Inferior parietal cortex (tissue), 1 donor: Measurements from ENCODE around the gene SZT2.

ENCODE experiments used
- DNase-seq: peaks from one replicate; pipeline ENCODE4 v3.0.0-alpha.2; 2016; ENCODE audit errors: extremely low spot score

SZT2 gene

GRCh38 chr1:43423672-43424550 lies 34.2 kb downstream of the SZT2 start:
- DNase-seq, result no peak

GRCh38 chr1:43425045-43425444 lies 35.3 kb downstream of the SZT2 start:
- DNase-seq, result no peak

GRCh38 chr1:43426221-43426620 lies 36.5 kb downstream of the SZT2 start:
- no peak for DNase-seq

GRCh38 chr1:43427524-43427923 lies 37.8 kb downstream of the SZT2 start:
- DNase-seq, result no peak

GRCh38 chr1:43427941-43428340 lies 38.2 kb downstream of the SZT2 start:
- DNase-seq, result no peak

GRCh38 chr1:43430831-43431230 lies 41.1 kb downstream of the SZT2 start:
- DNase-seq, result no peak

GRCh38 chr1:43431676-43432075 lies 42.0 kb downstream of the SZT2 start:
- DNase-seq, result no peak

- DNase-seq, result no peak
These were observed 42.6 kb downstream of the SZT2 start for GRCh38 chr1:43432171-43432860.

- no peak for DNase-seq
These were observed 43.2 kb downstream of the SZT2 start for GRCh38 chr1:43432907-43433306.

- DNase-seq, result no peak
These were observed 44.6 kb downstream of the SZT2 start for GRCh38 chr1:43434256-43434655.

- peak; percentile 13 for DNase-seq
These were observed 45.7 kb downstream of the SZT2 start for GRCh38 chr1:43435146-43436145.

- DNase-seq, result no peak
These were observed 46.7 kb downstream of the SZT2 start for GRCh38 chr1:43436371-43436770.

- no peak for DNase-seq
These were observed 47.6 kb downstream of the SZT2 start for GRCh38 chr1:43437031-43437973.

GRCh38 chr1:43438006-43438405 lies 48.3 kb downstream of the SZT2 start:
- no peak for DNase-seq

- DNase-seq, result no peak
These were observed 48.9 kb downstream of the SZT2 start for GRCh38 chr1:43438576-43438952.

GRCh38 chr1:43438953-43439581 lies 49.4 kb downstream of the SZT2 start:
- DNase-seq, result no peak

- DNase-seq, result no peak
These were observed 50.1 kb downstream of the SZT2 start for GRCh38 chr1:43439781-43440180.

- no peak for DNase-seq
These were observed 50.7 kb downstream of the SZT2 start for GRCh38 chr1:43440358-43440757.

GRCh38 chr1:43441166-43441893 lies 51.6 kb downstream of the SZT2 start:
- no peak for DNase-seq
